GM13977 (cell line): ENCODE results near the gene OPRM1.
"Not testable (repeated sequence)": the region's sequence is repeated elsewhere in the genome, so short reads cannot be mapped to it uniquely, and the experiment has no call there.

ENCODE experiments used
- DNase-seq: peaks from one replicate; pipeline ENCODE4 v3.0.0; 2012; ENCODE audit warnings: low spot score
- in situ Hi-C: fragments of 300-500 bp; cut with MboI; formaldehyde crosslinking; loops from one replicate; pipeline ENCODE4 v1.12.0; 2022; ENCODE audit warnings: low sequenced_read_pairs, low pct_unique_long_range_greater_than_20kb, mixed read lengths, inconsistent platforms; ENCODE audit not compliant: unreplicated experiment
- TF ChIP-seq, protein P1 (sequence below): IDR thresholded peaks from 2 replicates; pipeline ENCODE4 v1.5.1; 2012; ENCODE audit warnings: mild to moderate bottlenecking, control low read depth; ENCODE audit not compliant: insufficient read depth; ENCODE audit errors: extremely low read depth, missing control alignments

OPRM1 gene

DNA sequence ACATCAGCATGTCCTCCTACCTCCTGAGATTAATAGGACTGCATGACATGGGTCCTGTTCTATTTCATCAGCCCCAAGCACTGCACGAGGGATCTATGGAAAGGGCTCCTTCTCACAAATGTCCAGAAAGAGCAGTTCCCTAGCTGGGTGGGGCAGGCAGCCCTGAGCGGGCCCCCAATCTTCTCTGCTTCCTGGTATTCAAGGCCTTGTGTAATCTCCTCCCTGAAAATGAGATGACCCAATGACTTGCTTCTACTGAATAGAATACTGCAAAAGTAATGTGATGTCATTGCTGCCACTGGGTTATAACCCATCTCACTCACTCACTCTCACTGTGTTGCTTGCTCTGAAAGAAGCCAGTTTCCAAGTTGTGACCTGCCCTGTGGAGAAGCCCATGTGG lies 126.4 kb downstream of the OPRM1 start:
- in situ Hi-C loops: loop anchor here (25.0 kb wide), 1 partner anchor 497 kb away; no protein-coding TSS in a partner anchor
- TF ChIP-seq, protein P1, sequence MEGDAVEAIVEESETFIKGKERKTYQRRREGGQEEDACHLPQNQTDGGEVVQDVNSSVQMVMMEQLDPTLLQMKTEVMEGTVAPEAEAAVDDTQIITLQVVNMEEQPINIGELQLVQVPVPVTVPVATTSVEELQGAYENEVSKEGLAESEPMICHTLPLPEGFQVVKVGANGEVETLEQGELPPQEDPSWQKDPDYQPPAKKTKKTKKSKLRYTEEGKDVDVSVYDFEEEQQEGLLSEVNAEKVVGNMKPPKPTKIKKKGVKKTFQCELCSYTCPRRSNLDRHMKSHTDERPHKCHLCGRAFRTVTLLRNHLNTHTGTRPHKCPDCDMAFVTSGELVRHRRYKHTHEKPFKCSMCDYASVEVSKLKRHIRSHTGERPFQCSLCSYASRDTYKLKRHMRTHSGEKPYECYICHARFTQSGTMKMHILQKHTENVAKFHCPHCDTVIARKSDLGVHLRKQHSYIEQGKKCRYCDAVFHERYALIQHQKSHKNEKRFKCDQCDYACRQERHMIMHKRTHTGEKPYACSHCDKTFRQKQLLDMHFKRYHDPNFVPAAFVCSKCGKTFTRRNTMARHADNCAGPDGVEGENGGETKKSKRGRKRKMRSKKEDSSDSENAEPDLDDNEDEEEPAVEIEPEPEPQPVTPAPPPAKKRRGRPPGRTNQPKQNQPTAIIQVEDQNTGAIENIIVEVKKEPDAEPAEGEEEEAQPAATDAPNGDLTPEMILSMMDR: no peak

DNA sequence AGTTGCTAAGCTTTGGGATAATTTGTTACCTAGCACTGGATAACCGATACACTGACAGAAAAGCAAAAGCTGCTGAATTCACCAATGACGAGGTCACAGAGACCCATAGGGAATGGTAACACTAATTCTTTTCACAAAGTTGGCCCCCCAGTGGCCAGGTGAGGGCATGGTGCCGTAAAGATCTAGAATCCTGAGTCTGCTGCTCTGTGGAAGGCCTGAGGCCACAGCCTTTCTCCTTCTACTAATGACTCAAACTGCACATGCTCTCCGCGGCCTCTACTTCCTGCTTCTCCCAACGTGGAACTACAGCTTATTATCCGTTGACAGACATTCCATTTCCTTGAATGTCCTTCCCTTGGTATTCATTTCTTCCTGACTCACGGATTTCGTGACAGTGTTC lies 127.1 kb downstream of the OPRM1 start:
- TF ChIP-seq, protein P1: peak; percentile 21
- no peak for DNase-seq
- in situ Hi-C loops: loop anchor here (25.0 kb wide), 1 partner anchor 496 kb away; no protein-coding TSS in a partner anchor

More for the DNA sequence above, 126.4 kb downstream of the OPRM1 start:
- no peak for DNase-seq

DNA sequence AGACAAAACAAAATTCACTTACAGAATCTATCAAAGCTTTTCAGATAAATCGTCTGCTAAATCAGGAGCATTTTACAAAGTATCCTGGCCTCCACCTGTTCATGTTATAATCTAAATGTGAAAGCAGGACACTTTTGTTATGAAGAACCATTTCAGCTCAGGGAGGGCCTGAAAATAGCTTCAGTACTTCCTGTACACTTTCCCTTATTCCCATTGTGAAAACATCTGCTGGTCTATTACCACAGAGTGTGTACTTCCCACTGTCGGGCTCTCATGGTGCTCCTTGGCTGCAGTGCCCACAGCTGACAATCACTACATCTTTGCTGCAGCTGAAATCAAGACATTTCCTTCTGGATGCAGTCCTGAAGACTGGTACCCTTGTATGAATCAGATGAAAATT lies 128.1 kb downstream of the OPRM1 start:
- in situ Hi-C loops: loop anchor here (25.0 kb wide), 1 partner anchor 495 kb away; no protein-coding TSS in a partner anchor
- TF ChIP-seq, protein P1: no peak
- DNase-seq: no peak

DNA sequence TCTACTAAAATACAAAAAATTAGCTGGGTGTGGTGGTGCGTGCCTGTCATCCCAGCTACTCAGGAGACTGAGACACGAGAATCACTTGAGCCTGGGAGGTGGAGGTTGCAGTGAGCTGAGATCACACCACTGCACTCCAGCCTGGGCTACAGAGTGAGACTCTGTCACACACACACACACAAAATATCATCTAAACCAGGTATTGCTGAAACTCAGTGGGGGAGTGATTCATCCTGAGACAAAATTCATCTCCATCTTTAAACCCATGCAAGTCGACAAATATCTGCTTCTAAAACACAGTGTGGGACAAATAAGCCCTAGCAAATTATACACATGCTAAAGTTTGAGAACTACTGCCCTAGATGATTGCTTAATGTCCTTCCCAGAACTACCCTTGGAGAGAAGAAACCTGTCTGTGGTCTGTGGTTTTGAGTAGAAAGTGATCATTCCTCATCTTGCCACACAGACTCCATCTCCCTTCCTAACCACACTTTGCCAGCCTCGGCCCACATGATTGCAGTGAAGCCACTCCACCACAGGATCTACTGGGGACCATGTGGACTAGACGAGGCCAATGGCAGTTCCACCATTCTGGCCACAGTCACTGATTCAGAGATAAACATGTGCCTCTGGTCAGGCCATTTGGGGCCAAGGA lies 130.3 kb downstream of the OPRM1 start:
- DNase-seq: no peak
- TF ChIP-seq, protein P1: no peak
- in situ Hi-C loops: loop anchor here (25.0 kb wide), 1 partner anchor 493 kb away; no protein-coding TSS in a partner anchor

DNA sequence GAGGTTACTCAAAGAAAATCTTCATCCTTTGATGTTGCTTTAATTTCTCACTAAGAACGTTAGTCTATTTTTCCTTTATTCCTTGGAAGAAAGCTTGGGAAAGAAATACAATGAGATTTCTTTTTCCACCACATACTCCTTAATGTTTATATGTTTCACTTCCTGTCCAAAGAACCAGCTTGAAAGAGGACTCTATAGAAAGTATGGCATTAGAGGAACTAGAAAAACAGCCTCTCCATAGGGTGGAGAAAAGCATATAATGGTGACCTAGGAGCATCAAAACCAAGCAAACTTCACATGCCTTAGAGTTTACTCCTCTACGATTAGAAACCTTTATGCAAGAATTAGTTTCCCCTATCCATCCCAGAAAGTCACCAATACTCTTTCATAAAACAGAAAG lies 131.1 kb downstream of the OPRM1 start:
- TF ChIP-seq, protein P1: no peak
- in situ Hi-C loops: loop anchor here (25.0 kb wide), 1 partner anchor 492 kb away; no protein-coding TSS in a partner anchor
- no peak for DNase-seq

DNA sequence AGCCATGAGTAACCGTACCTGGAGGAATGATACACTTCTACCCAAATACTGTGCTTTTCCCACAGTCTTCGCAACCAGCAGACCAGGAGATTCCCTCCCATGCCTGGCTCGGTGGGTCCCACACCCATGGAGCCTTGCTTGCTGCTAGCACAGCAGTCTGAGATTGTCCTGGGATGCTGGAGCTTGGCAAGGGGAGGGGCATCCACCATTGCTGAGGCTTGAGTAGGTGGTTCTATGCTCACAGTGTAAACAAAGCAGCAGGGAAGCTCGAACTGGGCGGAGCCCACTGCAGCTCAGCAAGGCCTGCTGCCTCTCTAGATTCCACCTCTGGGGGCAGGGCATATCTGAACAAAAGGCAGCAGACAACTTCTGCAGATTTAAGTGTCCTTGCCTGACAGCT lies 133.4 kb downstream of the OPRM1 start:
- DNase-seq: not testable (repeated sequence)
- in situ Hi-C loops: loop anchor here (25.0 kb wide), 1 partner anchor 490 kb away; no protein-coding TSS in a partner anchor

DNA sequence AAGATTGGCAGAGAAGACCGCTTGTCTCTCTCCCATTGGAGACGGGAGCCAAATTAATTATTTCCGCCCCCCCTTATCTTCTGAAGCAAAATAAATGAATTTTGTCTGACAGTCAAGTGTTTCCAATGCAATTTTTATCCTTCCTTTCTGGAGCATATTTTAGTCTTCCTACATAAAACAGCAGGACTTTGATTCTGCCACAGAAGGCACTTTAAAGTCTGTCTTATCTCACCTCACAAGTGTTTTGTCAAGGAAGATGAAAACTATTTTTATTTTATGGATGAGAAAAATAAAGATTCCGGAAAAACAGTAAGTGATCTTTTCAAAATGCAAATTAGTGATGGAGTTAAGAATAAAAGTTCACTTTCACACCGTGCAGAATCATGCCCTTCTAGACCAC lies 140.4 kb downstream of the OPRM1 start:
- DNase-seq: no peak
- TF ChIP-seq, protein P1: no peak
- in situ Hi-C loops: no loop called here
